Neuron (in vitro differentiated cells): ENCODE results near the gene GPR45.

Experiments
- H2AFZ ChIP-seq: one replicate; pipeline ENCODE4 v1.6.1; 2013; ENCODE audit warnings: low read depth, mild to moderate bottlenecking, inconsistent platforms, low read length, moderate library complexity
- H3K27me3 ChIP-seq: one replicate; pipeline ENCODE4 v1.6.1; 2013; ENCODE audit warnings: low read length; ENCODE audit not compliant: insufficient read depth
- H3K36me3 ChIP-seq: one replicate; pipeline ENCODE4 v1.6.1; 2013; ENCODE audit warnings: low read length; ENCODE audit not compliant: insufficient read depth
- H3K4me1 ChIP-seq: one replicate; pipeline ENCODE4 v1.6.1; 2013; ENCODE audit warnings: low read length; ENCODE audit not compliant: insufficient read depth
- H3K4me3 ChIP-seq: 2 replicates; pipeline ENCODE4 v1.5.1; 2013; ENCODE audit warnings: mild to moderate bottlenecking, low read length, moderate library complexity
- H3K9me3 ChIP-seq: one replicate; pipeline ENCODE4 v1.6.1; 2013; ENCODE audit warnings: low read length

Gene GPR45

GRCh38 chr2:105241443-105241842 lies at the start of gene GPR45:
GPR45 (plus strand) TSS chr2:105241743; CDS start chr2:105241859, 116 bp downstream.
- Histone ChIP-seq H3K27me3 (no peaks in the 10 kb centered on the region), H3K36me3 (no peaks in the 10 kb centered on the region), H3K9me3 (peaks cover 7% of the 10 kb centered on the region), H3K4me1 (peaks cover 4% of the 10 kb centered on the region), H2AFZ (no peak within 1 kb of the TSS), H3K4me3 (no peak within 1 kb of the TSS)

DNA sequence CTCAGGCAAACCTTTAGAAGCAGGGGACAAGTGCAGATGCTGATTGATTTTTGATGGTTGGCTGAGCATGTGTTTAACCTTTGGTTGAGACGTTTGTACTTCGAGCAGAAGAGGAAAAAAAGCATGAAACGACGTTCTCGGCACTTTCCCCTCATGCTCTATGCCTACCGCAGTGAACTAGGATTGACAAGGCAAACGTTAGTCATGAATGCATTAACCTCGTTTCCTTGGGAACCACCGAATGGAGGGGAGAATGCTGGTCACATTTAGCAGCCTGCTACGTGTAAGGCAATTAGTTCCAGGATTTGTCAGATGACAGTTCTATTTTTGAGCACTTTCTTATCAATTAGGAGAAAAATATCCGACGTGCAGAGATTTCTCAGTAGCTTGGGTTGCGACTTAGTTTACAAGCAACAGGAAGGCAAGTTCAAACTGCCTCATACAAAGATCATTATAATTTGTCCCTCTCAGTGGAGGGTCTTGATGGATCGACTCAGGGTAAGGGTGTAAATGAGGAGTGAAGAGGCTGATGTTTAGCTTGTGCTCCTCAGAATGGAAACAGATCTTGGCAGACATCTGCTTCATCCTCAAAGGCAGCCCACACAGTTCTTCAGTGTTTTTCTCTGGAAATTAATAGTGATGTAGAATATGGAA lies 47.4 kb upstream of the GPR45 start:
- peaks cover 3% of the 10 kb centered on the region for H3K9me3 ChIP-seq
- H2AFZ ChIP-seq, result no peak overlapping the region
- H3K4me3 ChIP-seq, result peak overlapping the region; percentile 15
- H3K36me3 ChIP-seq, result no peaks in the 10 kb centered on the region
- no peaks in the 10 kb centered on the region for H3K27me3 ChIP-seq
- H3K4me1 ChIP-seq, result peaks cover 19% of the 10 kb centered on the region

GRCh38 chr2:105196651-105197050 lies 44.9 kb upstream of the GPR45 start:
- H3K4me3 ChIP-seq, result no peak overlapping the region
- H3K4me1 ChIP-seq, result peaks cover 19% of the 10 kb centered on the region

GRCh38 chr2:105215586-105216192 lies 25.9 kb upstream of the GPR45 start:
- Histone ChIP-seq H3K9me3 (no peaks in the 10 kb centered on the region), H2AFZ (no peak overlapping the region), H3K4me3 (no peak overlapping the region), H3K4me1 (no peaks in the 10 kb centered on the region), H3K36me3 (no peaks in the 10 kb centered on the region), H3K27me3 (no peaks in the 10 kb centered on the region)

More at GRCh38 chr2:105196651-105197050, 44.9 kb upstream of the GPR45 start:
- Histone ChIP-seq H2AFZ (no peak overlapping the region), H3K27me3 (no peaks in the 10 kb centered on the region), H3K36me3 (no peaks in the 10 kb centered on the region), H3K9me3 (no peaks in the 10 kb centered on the region)

- no peak overlapping the region for H2AFZ ChIP-seq
- H3K36me3 ChIP-seq, result no peaks in the 10 kb centered on the region
- no peaks in the 10 kb centered on the region for H3K4me1 ChIP-seq
- peaks cover 3% of the 10 kb centered on the region for H3K27me3 ChIP-seq
- no peak overlapping the region for H3K4me3 ChIP-seq
- peaks cover 2% of the 10 kb centered on the region for H3K9me3 ChIP-seq
Observed at GRCh38 chr2:105220604-105221003, 20.9 kb upstream of the GPR45 start.

GRCh38 chr2:105224444-105224843 lies 17.1 kb upstream of the GPR45 start:
- no peaks in the 10 kb centered on the region for H3K36me3 ChIP-seq
- H3K4me3 ChIP-seq, result no peak overlapping the region
- H3K9me3 ChIP-seq, result peaks cover 2% of the 10 kb centered on the region
- H3K27me3 ChIP-seq, result peaks cover 3% of the 10 kb centered on the region
- peaks cover 3% of the 10 kb centered on the region for H3K4me1 ChIP-seq
- H2AFZ ChIP-seq, result no peak overlapping the region

DNA sequence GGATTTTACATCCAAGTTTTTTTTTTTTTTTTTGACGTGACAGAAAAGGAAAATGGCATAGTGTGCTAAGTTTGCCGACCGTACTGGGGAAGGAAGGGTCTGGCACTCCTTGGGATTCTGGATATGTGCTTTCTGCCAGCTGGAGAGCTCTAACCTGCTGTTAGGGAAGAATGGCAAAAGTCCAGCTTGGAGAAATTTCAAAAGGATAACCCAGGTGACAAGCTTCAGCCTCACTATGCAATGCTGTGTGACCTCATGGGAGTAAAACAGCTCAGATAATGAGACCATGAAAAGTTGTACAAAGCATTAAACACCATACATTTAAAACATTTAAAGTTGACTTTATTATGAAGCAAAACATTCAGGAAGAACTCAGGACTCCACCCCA lies 10.3 kb upstream of the GPR45 start:
- Histone ChIP-seq H3K4me3 (no peak overlapping the region), H3K9me3 (no peaks in the 10 kb centered on the region), H3K4me1 (peaks cover 3% of the 10 kb centered on the region), H2AFZ (no peak overlapping the region), H3K27me3 (no peaks in the 10 kb centered on the region), H3K36me3 (no peaks in the 10 kb centered on the region)

GRCh38 chr2:105235388-105236059 lies 6.0 kb upstream of the GPR45 start:
- Histone ChIP-seq H3K36me3 (no peaks in the 10 kb centered on the region), H3K4me3 (no peak overlapping the region), H2AFZ (peak overlapping the region; percentile 1), H3K27me3 (no peaks in the 10 kb centered on the region), H3K4me1 (peaks cover 4% of the 10 kb centered on the region), H3K9me3 (no peaks in the 10 kb centered on the region)

- H3K4me3 ChIP-seq, result no peak overlapping the region
- H2AFZ ChIP-seq, result peak overlapping the region; percentile 1
- peaks cover 4% of the 10 kb centered on the region for H3K4me1 ChIP-seq
- no peaks in the 10 kb centered on the region for H3K27me3 ChIP-seq
- no peaks in the 10 kb centered on the region for H3K36me3 ChIP-seq
- H3K9me3 ChIP-seq, result no peaks in the 10 kb centered on the region
Observed at GRCh38 chr2:105236060-105236424, 5.5 kb upstream of the GPR45 start.

DNA sequence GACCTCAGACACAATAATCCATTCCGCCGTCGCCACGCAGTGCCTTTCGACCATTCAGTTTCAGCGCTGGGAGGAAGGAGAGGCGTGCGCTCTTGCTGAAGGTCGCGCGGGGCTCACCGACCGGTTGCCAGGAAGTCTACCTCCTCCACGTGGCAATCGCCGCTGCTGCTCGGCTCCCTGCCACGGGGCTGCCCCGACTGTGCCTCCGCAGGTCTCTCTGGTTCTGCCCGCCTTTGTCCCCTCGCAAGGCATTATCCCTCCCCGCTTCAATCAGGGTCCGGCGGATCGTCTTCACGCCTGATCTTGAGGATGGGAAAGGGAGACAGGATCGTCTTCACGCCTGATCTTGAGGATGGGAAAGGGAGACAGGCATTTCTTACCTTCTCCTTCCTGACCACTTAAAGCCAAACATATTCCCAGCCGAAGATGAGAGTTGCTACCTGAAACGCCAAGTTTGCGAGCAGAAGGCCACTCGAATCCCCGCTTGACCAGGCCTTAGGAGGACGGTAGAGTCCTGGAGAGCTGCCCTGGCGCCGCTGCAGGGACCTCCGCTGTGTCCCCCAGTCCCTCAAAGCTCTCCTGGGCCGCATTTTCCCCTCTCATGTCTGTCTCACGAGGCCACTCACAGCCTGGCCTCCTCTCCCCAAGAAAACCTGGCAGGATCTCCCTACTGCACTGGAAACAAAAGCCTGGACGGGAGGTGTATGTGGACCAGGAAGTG lies 4.3 kb upstream of the GPR45 start:
- H3K4me3 ChIP-seq, result no peak overlapping the region
- no peak overlapping the region for H2AFZ ChIP-seq
- no peaks in the 10 kb centered on the region for H3K27me3 ChIP-seq
- peaks cover 4% of the 10 kb centered on the region for H3K4me1 ChIP-seq
- H3K36me3 ChIP-seq, result no peaks in the 10 kb centered on the region
- H3K9me3 ChIP-seq, result peaks cover 4% of the 10 kb centered on the region

GRCh38 chr2:105238664-105239240 lies 2.8 kb upstream of the GPR45 start:
- no peak overlapping the region for H2AFZ ChIP-seq
- no peaks in the 10 kb centered on the region for H3K36me3 ChIP-seq
- H3K4me1 ChIP-seq, result peaks cover 4% of the 10 kb centered on the region
- H3K4me3 ChIP-seq, result no peak overlapping the region
- no peaks in the 10 kb centered on the region for H3K27me3 ChIP-seq
- peaks cover 7% of the 10 kb centered on the region for H3K9me3 ChIP-seq

GRCh38 chr2:105239924-105240323 lies 1.6 kb upstream of the GPR45 start:
- Histone ChIP-seq H3K9me3 (peaks cover 7% of the 10 kb centered on the region), H3K36me3 (no peaks in the 10 kb centered on the region), H3K4me3 (no peak overlapping the region), H3K27me3 (no peaks in the 10 kb centered on the region), H2AFZ (no peak overlapping the region), H3K4me1 (peaks cover 4% of the 10 kb centered on the region)
